ENCODE measurements around the gene C14orf180.

Gene C14orf180

GRCh38 chr14:104579507-104579906, at the start of gene C14orf180:
TSS of gene C14orf180 (plus strand) at chr14:104579764. CDS start at chr14:104586431, 6,667 bp downstream.
- DNase-seq (ENCODE audit: low read depth, low spot score): no peak

- no peak for DNase-seq (ENCODE audit: low read depth, low spot score)
These were observed 48.9 kb upstream of the C14orf180 start for GRCh38 chr14:104530646-104531045.

- DNase-seq (ENCODE audit: low read depth, low spot score): no peak
These were observed 48.0 kb upstream of the C14orf180 start for GRCh38 chr14:104531421-104532190.

- DNase-seq (ENCODE audit: low read depth, low spot score): no peak
These were observed 47.4 kb upstream of the C14orf180 start for GRCh38 chr14:104532191-104532555.

GRCh38 chr14:104534036-104534435, 45.5 kb upstream of the C14orf180 start:
- DNase-seq (ENCODE audit: low read depth, low spot score): no peak

- DNase-seq (ENCODE audit: low read depth, low spot score): no peak
These were observed 42.5 kb upstream of the C14orf180 start for GRCh38 chr14:104536942-104537612.

GRCh38 chr14:104537613-104537988, 42.0 kb upstream of the C14orf180 start:
- DNase-seq (ENCODE audit: low read depth, low spot score): no peak

- DNase-seq (ENCODE audit: low read depth, low spot score): no peak
These were observed 37.6 kb upstream of the C14orf180 start for GRCh38 chr14:104541905-104542465.

- DNase-seq (ENCODE audit: low read depth, low spot score): no peak
These were observed 36.4 kb upstream of the C14orf180 start for GRCh38 chr14:104542871-104543830.

GRCh38 chr14:104544362-104544961, 35.1 kb upstream of the C14orf180 start:
- DNase-seq (ENCODE audit: low read depth, low spot score): no peak

GRCh38 chr14:104545151-104545941, 34.2 kb upstream of the C14orf180 start:
- DNase-seq (ENCODE audit: low read depth, low spot score): no peak

GRCh38 chr14:104545942-104546501, 33.5 kb upstream of the C14orf180 start:
- DNase-seq (ENCODE audit: low read depth, low spot score): no peak

- no peak for DNase-seq (ENCODE audit: low read depth, low spot score)
These were observed 32.8 kb upstream of the C14orf180 start for GRCh38 chr14:104546591-104547309.

- no peak for DNase-seq (ENCODE audit: low read depth, low spot score)
These were observed 32.1 kb upstream of the C14orf180 start for GRCh38 chr14:104547310-104547997.

GRCh38 chr14:104547998-104548700, 31.4 kb upstream of the C14orf180 start:
- no peak for DNase-seq (ENCODE audit: low read depth, low spot score)

GRCh38 chr14:104548802-104549535, 30.6 kb upstream of the C14orf180 start:
- no peak for DNase-seq (ENCODE audit: low read depth, low spot score)

- DNase-seq (ENCODE audit: low read depth, low spot score): no peak
These were observed 29.8 kb upstream of the C14orf180 start for GRCh38 chr14:104549536-104550339.

All from iPS DF 19.7 (cell line).